Measurements from ENCODE around the gene PHC1.

PHC1 gene

DNA sequence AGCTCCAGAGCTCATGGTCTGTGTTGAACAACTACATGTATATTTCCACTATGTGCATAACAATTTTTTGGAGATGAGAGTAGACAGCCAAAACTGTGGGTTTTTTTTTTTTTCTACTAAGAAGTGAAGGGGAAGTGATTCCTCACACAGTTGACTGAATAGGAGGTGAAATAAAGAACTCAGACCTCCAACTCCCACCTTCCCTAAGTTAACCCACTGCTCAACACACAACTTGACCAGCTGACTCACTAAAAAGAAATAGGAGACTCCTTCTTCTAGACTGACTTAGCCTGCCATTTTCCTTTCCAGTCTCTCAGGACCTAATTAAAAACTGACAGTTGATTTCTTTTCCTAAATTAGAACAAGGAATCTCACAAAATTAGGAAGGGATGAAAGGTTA, 33.4 kb downstream of the PHC1 start:
- Histone ChIP-seq H3K4me1 (ENCODE audit: control extremely low read depth in 1 of 4, control insufficient read depth in 4 of 4, insufficient read depth in 4 of 4, low read length in 3 of 4) (peaks cover 16 to 38% (median 28%) of the 10 kb centered on the region in 4 experiments), H3K36me3 (ENCODE audit: control insufficient read depth in 4 of 4, insufficient read depth in 4 of 4, low read length in 3 of 4) (peaks cover 18 to 38% (median 26%) of the 10 kb centered on the region in 4 experiments), H3K27ac (ENCODE audit: insufficient read depth in 1 of 2, low read depth in 1 of 2, low read length in 2 of 2, poor library complexity in 1 of 2, severe bottlenecking in 2 of 2) (no peak overlapping the region), H3K27me3 (replicated peaks in 2 of 5; ENCODE audit: control insufficient read depth in 4 of 5, insufficient read depth in 5 of 5, low read length in 4 of 5) (no peaks in the 10 kb centered on the region), H3K4me3 (ENCODE audit: control insufficient read depth in 1 of 7, extremely low read depth in 1 of 7, insufficient read depth in 4 of 7, low read depth in 2 of 7, low read length in 6 of 7) (peak overlapping the region in 3 of 7 experiments; percentile 92 to 97 (median 96)), H3K9me3 (ENCODE audit: control extremely low read depth in 1 of 5, control insufficient read depth in 4 of 5, insufficient read depth in 2 of 5, low read depth in 1 of 5, low read length in 4 of 5) (no peaks in the 10 kb centered on the region)
- DNase-seq = peak in 2 of 3 donors; percentile 6 to 13
- POLR2A ChIA-PET = no interaction called here
- CTCF ChIA-PET = interaction anchor here (1.0 to 8.1 kb wide), 5 partner anchors 14 to 94 kb away, joined by 3 to 151 read pairs (median 5); no protein-coding TSS in a partner anchor

- peak; percentile 33 to 75 (median 67) for DNase-seq
- POLR2A ChIA-PET = interaction anchor here (0.6 to 1.2 kb wide), 4 partner anchors 32 to 248 kb away, joined by 3 to 5 read pairs (median 4); no protein-coding TSS in a partner anchor
Measured at GRCh38 chr12:8948701-8949341, 34.5 kb downstream of the PHC1 start.

DNA sequence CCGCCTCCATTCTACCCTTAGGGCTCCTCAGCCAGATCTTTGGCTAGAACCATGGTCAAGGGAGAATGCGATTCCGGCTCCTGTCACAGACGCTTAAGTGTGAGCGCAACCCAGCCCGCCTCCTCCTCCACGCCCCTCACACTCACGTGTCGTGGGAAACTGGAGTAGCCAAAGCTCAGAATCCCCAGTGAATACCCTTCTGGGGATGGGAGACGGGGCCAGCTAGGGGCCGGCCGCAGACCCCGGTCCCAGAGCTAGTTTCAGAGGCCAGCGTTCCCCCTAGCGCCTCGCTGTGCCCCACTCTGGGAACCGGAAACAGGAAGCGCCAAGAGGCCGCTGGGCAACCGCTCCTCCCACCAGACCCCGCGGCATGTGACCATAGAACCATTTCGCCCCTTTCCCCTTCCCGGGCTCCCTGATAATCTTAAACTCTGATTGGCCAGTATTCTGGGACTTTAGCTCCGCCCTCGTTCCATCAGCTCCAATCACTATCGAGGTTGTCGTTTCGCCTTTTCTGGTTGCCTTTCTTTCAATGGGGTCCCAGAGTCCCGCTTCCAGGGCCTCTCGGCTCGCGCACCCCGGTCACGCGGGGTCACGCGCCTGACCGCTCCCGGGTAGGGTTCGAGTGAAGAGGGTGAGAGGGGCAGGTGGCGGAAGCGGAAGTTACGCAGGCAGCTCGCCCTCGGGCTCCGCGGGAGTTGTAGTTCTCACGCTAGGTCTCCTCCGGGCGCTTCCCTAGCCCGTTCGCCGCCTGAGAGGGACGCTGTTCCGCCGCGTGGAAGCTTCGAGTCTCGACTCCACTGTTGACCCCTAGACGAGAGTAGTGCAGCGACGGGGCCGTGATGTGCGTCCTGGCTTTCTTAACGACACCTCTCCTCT, 35.3 kb downstream of the PHC1 start, which contains the start of gene M6PR:
Gene M6PR (minus strand): TSS at position 304 of the 879 bp plus-strand sequence. CDS start 3,241 bp downstream, outside the sequence.
- Histone ChIP-seq H3K4me1 (ENCODE audit: control extremely low read depth in 1 of 4, control insufficient read depth in 4 of 4, insufficient read depth in 4 of 4, low read length in 3 of 4) (peaks cover 16 to 40% (median 28%) of the 10 kb centered on the region in 4 experiments), H3K4me3 (ENCODE audit: control insufficient read depth in 1 of 7, extremely low read depth in 1 of 7, insufficient read depth in 4 of 7, low read depth in 2 of 7, low read length in 6 of 7) (peak within 1 kb of the TSS; percentile 66 to 98 (median 94)), H3K36me3 (ENCODE audit: control insufficient read depth in 4 of 4, insufficient read depth in 4 of 4, low read length in 3 of 4) (peaks cover 7 to 21% (median 16%) of the 10 kb centered on the region in 4 experiments), H3K9me3 (ENCODE audit: control extremely low read depth in 1 of 5, control insufficient read depth in 4 of 5, insufficient read depth in 2 of 5, low read depth in 1 of 5, low read length in 4 of 5) (peaks cover 0 to 10% (median 4%) of the 10 kb centered on the region in 5 experiments), H3K27ac (ENCODE audit: insufficient read depth in 1 of 2, low read depth in 1 of 2, low read length in 2 of 2, poor library complexity in 1 of 2, severe bottlenecking in 2 of 2) (peak within 1 kb of the TSS; percentile 98 to 99), H3K27me3 (replicated peaks in 2 of 5; ENCODE audit: control insufficient read depth in 4 of 5, insufficient read depth in 5 of 5, low read length in 4 of 5) (no peaks in the 10 kb centered on the region)
- peak; percentile 95 to 96 (median 96) for DNase-seq
- POLR2A ChIA-PET = interaction anchor here (0.6 to 1.2 kb wide), 4 partner anchors 39 to 248 kb away, joined by 3 to 5 read pairs (median 4); no protein-coding TSS in a partner anchor
- 0% methylated on average over 57 of the region's 66 CpGs for WGBS (ENCODE audit: insufficient coverage)
- CTCF ChIA-PET = interaction anchor here (1.0 to 8.1 kb wide), 9 partner anchors 13 to 1774 kb away, joined by 3 to 151 read pairs (median 4); partner anchors contain the start of gene PHC1

More at GRCh38 chr12:8948701-8949341, 34.5 kb downstream of the PHC1 start:
- 0% methylated on average over 11 of the region's 15 CpGs for WGBS (ENCODE audit: insufficient coverage)
- H3K9me3 ChIP-seq (ENCODE audit: control extremely low read depth in 1 of 5, control insufficient read depth in 4 of 5, insufficient read depth in 2 of 5, low read depth in 1 of 5, low read length in 4 of 5) = peaks cover 0 to 9% (median 4%) of the 10 kb centered on the region in 5 experiments
- peaks cover 15 to 29% (median 20%) of the 10 kb centered on the region in 4 experiments for H3K36me3 ChIP-seq (ENCODE audit: control insufficient read depth in 4 of 4, insufficient read depth in 4 of 4, low read length in 3 of 4)
- peaks cover 16 to 40% (median 28%) of the 10 kb centered on the region in 4 experiments for H3K4me1 ChIP-seq (ENCODE audit: control extremely low read depth in 1 of 4, control insufficient read depth in 4 of 4, insufficient read depth in 4 of 4, low read length in 3 of 4)
- H3K4me3 ChIP-seq (ENCODE audit: control insufficient read depth in 1 of 7, extremely low read depth in 1 of 7, insufficient read depth in 4 of 7, low read depth in 2 of 7, low read length in 6 of 7) = peak overlapping the region; percentile 66 to 98 (median 94)
- H3K27me3 ChIP-seq (replicated peaks in 2 of 5; ENCODE audit: control insufficient read depth in 4 of 5, insufficient read depth in 5 of 5, low read length in 4 of 5) = no peaks in the 10 kb centered on the region
- H3K27ac ChIP-seq (ENCODE audit: insufficient read depth in 1 of 2, low read depth in 1 of 2, low read length in 2 of 2, poor library complexity in 1 of 2, severe bottlenecking in 2 of 2) = peak overlapping the region; percentile 98 to 99
- CTCF ChIA-PET = interaction anchor here (1.0 to 8.1 kb wide), 7 partner anchors 14 to 1775 kb away, joined by 3 to 151 read pairs (median 5); partner anchors contain the start of gene PHC1

DNA sequence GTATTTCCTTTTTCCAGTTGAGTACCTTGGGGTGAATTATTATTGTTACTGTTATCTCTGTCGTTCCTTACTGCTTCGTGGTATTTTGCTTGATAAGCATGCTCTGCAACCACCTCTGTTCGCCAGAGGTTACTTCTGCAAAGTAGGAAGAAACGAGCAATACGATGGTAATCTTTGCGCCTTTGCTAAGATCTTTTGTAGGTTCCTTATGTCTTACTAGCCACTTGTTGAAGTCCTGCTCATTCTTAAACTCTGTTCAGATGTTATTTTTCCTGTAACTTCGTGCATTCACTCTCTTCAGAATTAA, 35.9 kb downstream of the PHC1 start:
- Histone ChIP-seq H3K4me3 (ENCODE audit: control insufficient read depth in 1 of 7, extremely low read depth in 1 of 7, insufficient read depth in 4 of 7, low read depth in 2 of 7, low read length in 6 of 7) (peak overlapping the region; percentile 66 to 98 (median 94)), H3K27ac (ENCODE audit: insufficient read depth in 1 of 2, low read depth in 1 of 2, low read length in 2 of 2, poor library complexity in 1 of 2, severe bottlenecking in 2 of 2) (peak overlapping the region; percentile 98 to 99), H3K9me3 (ENCODE audit: control extremely low read depth in 1 of 5, control insufficient read depth in 4 of 5, insufficient read depth in 2 of 5, low read depth in 1 of 5, low read length in 4 of 5) (peaks cover 0 to 10% (median 4%) of the 10 kb centered on the region in 5 experiments), H3K4me1 (ENCODE audit: control extremely low read depth in 1 of 4, control insufficient read depth in 4 of 4, insufficient read depth in 4 of 4, low read length in 3 of 4) (peaks cover 16 to 40% (median 28%) of the 10 kb centered on the region in 4 experiments), H3K36me3 (ENCODE audit: control insufficient read depth in 4 of 4, insufficient read depth in 4 of 4, low read length in 3 of 4) (peaks cover 6 to 18% (median 13%) of the 10 kb centered on the region in 4 experiments), H3K27me3 (replicated peaks in 2 of 5; ENCODE audit: control insufficient read depth in 4 of 5, insufficient read depth in 5 of 5, low read length in 4 of 5) (no peaks in the 10 kb centered on the region)
- DNase-seq = no peak
- ChIA-PET CTCF (interaction anchor here (1.0 to 8.1 kb wide), 7 partner anchors 12 to 172 kb away, joined by 3 to 151 read pairs (median 5); no protein-coding TSS in a partner anchor), POLR2A (interaction anchor here (0.9 to 1.2 kb wide), 3 partner anchors 40 to 99 kb away, joined by 3 to 4 read pairs (median 3); no protein-coding TSS in a partner anchor)
- WGBS (ENCODE audit: insufficient coverage) = 2% methylated on average over 7 of the region's 7 CpGs

GRCh38 chr12:8950702-8951478, 36.6 kb downstream of the PHC1 start:
- peaks cover 6 to 11% (median 7%) of the 10 kb centered on the region in 4 experiments for H3K36me3 ChIP-seq (ENCODE audit: control insufficient read depth in 4 of 4, insufficient read depth in 4 of 4, low read length in 3 of 4)
- peak; percentile 48 to 74 (median 71) for DNase-seq
- ChIA-PET CTCF (interaction anchor here (0.8 to 8.1 kb wide), 11 partner anchors 39 to 303 kb away, joined by 3 to 151 read pairs (median 4); no protein-coding TSS in a partner anchor), POLR2A (no interaction called here)
- H3K4me1 ChIP-seq (ENCODE audit: control extremely low read depth in 1 of 4, control insufficient read depth in 4 of 4, insufficient read depth in 4 of 4, low read length in 3 of 4) = peaks cover 16 to 40% (median 28%) of the 10 kb centered on the region in 4 experiments
- no peaks in the 10 kb centered on the region for H3K27me3 ChIP-seq (replicated peaks in 2 of 5; ENCODE audit: control insufficient read depth in 4 of 5, insufficient read depth in 5 of 5, low read length in 4 of 5)
- no CpG with 5 or more reads among the region's 9 CpGs for WGBS (ENCODE audit: insufficient coverage)
- H3K4me3 ChIP-seq (ENCODE audit: control insufficient read depth in 1 of 7, extremely low read depth in 1 of 7, insufficient read depth in 4 of 7, low read depth in 2 of 7, low read length in 6 of 7) = peak overlapping the region in 6 of 7 experiments; percentile 83 to 98 (median 95)
- peaks cover 0 to 13% (median 6%) of the 10 kb centered on the region in 5 experiments for H3K9me3 ChIP-seq (ENCODE audit: control extremely low read depth in 1 of 5, control insufficient read depth in 4 of 5, insufficient read depth in 2 of 5, low read depth in 1 of 5, low read length in 4 of 5)
- peak overlapping the region; percentile 98 to 99 for H3K27ac ChIP-seq (ENCODE audit: insufficient read depth in 1 of 2, low read depth in 1 of 2, low read length in 2 of 2, poor library complexity in 1 of 2, severe bottlenecking in 2 of 2)

GRCh38 chr12:8951744-8952143, 37.4 kb downstream of the PHC1 start:
- Histone ChIP-seq H3K27ac (ENCODE audit: insufficient read depth in 1 of 2, low read depth in 1 of 2, low read length in 2 of 2, poor library complexity in 1 of 2, severe bottlenecking in 2 of 2) (no peak overlapping the region), H3K36me3 (ENCODE audit: control insufficient read depth in 4 of 4, insufficient read depth in 4 of 4, low read length in 3 of 4) (peaks cover 2 to 10% (median 6%) of the 10 kb centered on the region in 4 experiments), H3K27me3 (replicated peaks in 2 of 5; ENCODE audit: control insufficient read depth in 4 of 5, insufficient read depth in 5 of 5, low read length in 4 of 5) (no peaks in the 10 kb centered on the region), H3K4me1 (ENCODE audit: control extremely low read depth in 1 of 4, control insufficient read depth in 4 of 4, insufficient read depth in 4 of 4, low read length in 3 of 4) (peaks cover 16 to 39% (median 27%) of the 10 kb centered on the region in 4 experiments), H3K4me3 (ENCODE audit: control insufficient read depth in 1 of 7, extremely low read depth in 1 of 7, insufficient read depth in 4 of 7, low read depth in 2 of 7, low read length in 6 of 7) (no peak overlapping the region), H3K9me3 (ENCODE audit: control extremely low read depth in 1 of 5, control insufficient read depth in 4 of 5, insufficient read depth in 2 of 5, low read depth in 1 of 5, low read length in 4 of 5) (peaks cover 0 to 19% (median 8%) of the 10 kb centered on the region in 5 experiments)
- WGBS (ENCODE audit: insufficient coverage) = 86% methylated on average over 1 of the region's 1 CpG
- CTCF ChIA-PET = interaction anchor here (0.8 to 8.1 kb wide), 6 partner anchors 45 to 304 kb away, joined by 3 to 151 read pairs (median 14); no protein-coding TSS in a partner anchor
- no peak for DNase-seq
- POLR2A ChIA-PET = no interaction called here
